Measurements from ENCODE around the gene VPS29. TPM values are rescaled to one million over a fixed set of nuclear protein-coding genes. Genes with fewer than 3 reads are reported as not detected.

Gene VPS29
- total and polyA plus RNA-seq, 9 of the 15 experiments (the other 6 are each of a cell fraction or from before 2014, with no cell fraction given): 85.8 to 638 (median 272) TPM

GRCh38 chr12:110453569-110454296, 48.2 kb downstream of the VPS29 start:
- DNase-seq (ENCODE audit: extremely low read depth in 1 of 4, low spot score in 3 of 4) (no peak), ATAC-seq (no peak), FAIRE-seq (no peak)
- intact Hi-C loops (cut with micrococcal nuclease) (loop anchor here (5.0 kb wide), 2 partner anchors 374 to 434 kb away; no protein-coding TSS in a partner anchor), in situ Hi-C loops (cut with MboI) (loop anchor here (5.0 kb wide), 1 partner anchor 374 kb away; no protein-coding TSS in a partner anchor)
- peaks cover 9 to 19% of the 10 kb centered on the region in 2 experiments; a peak in 4 of 5 replicates for H3K4me1 ChIP-seq (replicated peaks in 1 of 2; ENCODE audit: control insufficient read depth in 2 of 2, insufficient read depth in 2 of 2, low read length in 2 of 2)
- WGBS (ENCODE audit: insufficient coverage, low coverage, missing lambda C conversion rate): 86% methylated on average over 4 of the region's 4 CpGs
- no peaks in the 10 kb centered on the region for H3K9me3 ChIP-seq (replicated peaks; ENCODE audit: control insufficient read depth, insufficient read depth, low read depth, low read length)
- no peak overlapping the region for H2AFZ ChIP-seq (ENCODE audit: low read depth, low read length)
- H3K4me3 ChIP-seq: no peak overlapping the region
- no peaks in the 10 kb centered on the region for H3K9me1 ChIP-seq (ENCODE audit: control insufficient read depth, insufficient read depth, low read length)
- no peaks in the 10 kb centered on the region for H3K27me3 ChIP-seq (ENCODE audit: control insufficient read depth in 2 of 2, insufficient read depth in 2 of 2, low read length in 2 of 2)
- BruUV-seq (replicated peaks): no TSS peak
- no peak overlapping the region for H3K27ac ChIP-seq (ENCODE audit: extremely low read depth, low read depth, low read length)
- peaks cover 70% of the 10 kb centered on the region for H3K36me3 ChIP-seq (ENCODE audit: control insufficient read depth, insufficient read depth, low read length)
- no peaks in the 10 kb centered on the region for H4K20me1 ChIP-seq (replicated peaks; ENCODE audit: control insufficient read depth, insufficient read depth, low read length)
- TF ChIP-seq ZNF444 (CRISPR knock-in tag; IDR thresholded peaks at IDR 0.05): no peak
- no peak for TF ChIP-seq TAL1 (IDR thresholded peaks at IDR 0.05)
- TF ChIP-seq ARID3A (IDR thresholded peaks at IDR 0.05; ENCODE audit: borderline replicate concordance, low read depth, low read length): no peak
- TF ChIP-seq ZNF57 (CRISPR knock-in tag; IDR thresholded peaks at IDR 0.05): no peak
- ChIA-PET CTCF (ENCODE audit: low intra/inter-chr PET ratio) (interaction anchor here (0.6 kb wide), 1 partner anchor 151 kb away, joined by 4 read pairs; no protein-coding TSS in a partner anchor), POLR2A (no interaction called here)
- no peak overlapping the region for H3K4me2 ChIP-seq (ENCODE audit: insufficient read depth, low read length)
- H3K9ac ChIP-seq (ENCODE audit: insufficient read depth in 1 of 2, low read depth in 2 of 2, low read length in 2 of 2): no peak overlapping the region
- H3K79me2 ChIP-seq (ENCODE audit: control insufficient read depth, insufficient read depth, low read length): peaks cover 14% of the 10 kb centered on the region

Measured in K562 (cell line).